SKM-1 treated with dmso at 0.1 percent for 144 hours (cell line): ENCODE data around the gene NBPF1.
"Not testable (repeated sequence)": the region's sequence is repeated elsewhere in the genome, so short reads cannot be mapped to it uniquely, and the experiment has no call there.

Experiments used
- DNase-seq: peaks from one replicate; lab custom pipeline; 2025; ENCODE audit not compliant: unreplicated experiment; lab: John Stamatoyannopoulos, UW

NBPF1 gene

GRCh38 chr1:16623812-16624719 is 10.7 kb upstream of the NBPF1 start:
- not testable (repeated sequence) for DNase-seq

- DNase-seq: not testable (repeated sequence)
Measured at GRCh38 chr1:16623337-16623736, 10.0 kb upstream of the NBPF1 start.

- not testable (repeated sequence) for DNase-seq
Measured at GRCh38 chr1:16621681-16622315, 8.4 kb upstream of the NBPF1 start.

- DNase-seq: no peak
Measured at GRCh38 chr1:16621300-16621658, 7.9 kb upstream of the NBPF1 start.

- DNase-seq: not testable (repeated sequence)
Measured at GRCh38 chr1:16619803-16620501, 6.6 kb upstream of the NBPF1 start.

- no peak for DNase-seq
Measured at GRCh38 chr1:16618719-16619118, 5.4 kb upstream of the NBPF1 start.

GRCh38 chr1:16617778-16618580 is 4.6 kb upstream of the NBPF1 start:
- no peak for DNase-seq

GRCh38 chr1:16617114-16617631 is 3.8 kb upstream of the NBPF1 start:
- DNase-seq: no peak

GRCh38 chr1:16615253-16616252 is 2.2 kb upstream of the NBPF1 start:
- no peak for DNase-seq

GRCh38 chr1:16614361-16615252 is 1.2 kb upstream of the NBPF1 start:
- no peak for DNase-seq

GRCh38 chr1:16612332-16613172 is 812 bp downstream of the NBPF1 start:
- peak; percentile 54 for DNase-seq

- DNase-seq: not testable (repeated sequence)
Measured at GRCh38 chr1:16611981-16612331, 1.4 kb downstream of the NBPF1 start.

- not testable (repeated sequence) for DNase-seq
Measured at GRCh38 chr1:16611164-16611563, 2.2 kb downstream of the NBPF1 start.

- not testable (repeated sequence) for DNase-seq
Measured at GRCh38 chr1:16610553-16610952, 2.8 kb downstream of the NBPF1 start.

GRCh38 chr1:16609761-16610160 is 3.6 kb downstream of the NBPF1 start:
- DNase-seq: not testable (repeated sequence)

- no peak for DNase-seq
Measured at GRCh38 chr1:16608838-16609560, 4.4 kb downstream of the NBPF1 start.
